Smooth muscle cell (in vitro differentiated cells): ENCODE results near the gene CTSC. TPM values are rescaled to one million over a fixed set of nuclear protein-coding genes. Genes with fewer than 3 reads are reported as not detected.

Experiments used
- DNase-seq: peaks from one replicate; lab custom pipeline; 2025; ENCODE audit not compliant: unreplicated experiment; lab: John Stamatoyannopoulos, UW
- H2AFZ ChIP-seq: fragments of 200-600 bp; sonication (generic); 2 replicates; pipeline ENCODE4 v1.6.0; 2016; ENCODE audit warnings: antibody characterized with exemption, low read depth, mild to moderate bottlenecking
- H3F3A ChIP-seq: fragments of 200-600 bp; sonication (generic); 2 replicates; pipeline ENCODE4 v1.6.0; 2017; ENCODE audit warnings: antibody characterized with exemption, low read depth
- H3K27ac ChIP-seq: fragments of 200-600 bp; sonication (generic); 2 replicates; pipeline ENCODE4 v1.5.1; 2016; ENCODE audit warnings: low read depth, mild to moderate bottlenecking
- H3K27me3 ChIP-seq: fragments of 200-600 bp; sonication (generic); 2 replicates; pipeline ENCODE4 v1.6.1; 2016; ENCODE audit warnings: low read depth, mild to moderate bottlenecking
- H3K36me3 ChIP-seq: fragments of 200-600 bp; sonication (generic); 2 replicates; pipeline ENCODE4 v1.5.1; 2016; ENCODE audit warnings: low read depth
- H3K4me1 ChIP-seq: fragments of 200-600 bp; sonication (generic); 2 replicates; pipeline ENCODE4 v1.5.1; 2016; ENCODE audit warnings: low read depth
- H3K4me2 ChIP-seq: fragments of 200-600 bp; sonication (generic); 2 replicates; pipeline ENCODE4 v1.6.0; 2016; ENCODE audit warnings: mild to moderate bottlenecking
- H3K4me3 ChIP-seq: fragments of 200-600 bp; sonication (generic); 2 replicates; pipeline ENCODE4 v1.5.1; 2016; ENCODE audit warnings: mild to moderate bottlenecking
- H3K79me2 ChIP-seq: fragments of 200-600 bp; sonication (generic); 2 replicates; pipeline ENCODE4 v1.6.0; 2016; ENCODE audit warnings: low read depth, mild to moderate bottlenecking
- H3K9ac ChIP-seq: fragments of 200-600 bp; sonication (generic); 2 replicates; pipeline ENCODE4 v1.6.0; 2016; ENCODE audit warnings: low read depth
- H3K9me3 ChIP-seq: fragments of 200-600 bp; sonication (generic); replicated peaks from 2 replicates; pipeline ENCODE4 v1.5.1; 2016; ENCODE audit warnings: low read depth
- H4K20me1 ChIP-seq: fragments of 200-600 bp; sonication (generic); 2 replicates; pipeline ENCODE4 v1.6.0; 2016; ENCODE audit warnings: low read depth
- CTCF ChIP-seq: fragments of 200-600 bp; sonication (generic); IDR thresholded peaks from 2 replicates; pipeline ENCODE4 v1.5.1; 2017; ENCODE audit warnings: borderline replicate concordance, mild to moderate bottlenecking, antibody characterized with exemption; ENCODE audit not compliant: insufficient read depth, poor library complexity, severe bottlenecking
- WGBS: methylation state at CpG from one replicate; pipeline ENCODE4 v1.1.7; 2016; ENCODE audit warnings: low lambda C conversion rate; 5-methylcytosine and 5-hydroxymethylcytosine counted together
- polyA plus RNA-seq: library from polyadenylated mRNA; unstranded; fragments of >200 nt; fragmentation: Nextera tagmentation; extraction: Ambion mirVana; gene quantifications from 2 replicates; pipeline ENCODE4 v1.2.1, GENCODE V29; 2016
- total RNA-seq: library from RNA; depleted of rRNA; stranded (reverse); fragments of >200 nt; gene quantifications from 2 replicates; pipeline ENCODE4 v1.2.3, GENCODE V29; 2014

The CTSC gene
- total and polyA plus RNA-seq, 2 experiments from 2014 or later, result 74.3 to 91.8 TPM

DNA sequence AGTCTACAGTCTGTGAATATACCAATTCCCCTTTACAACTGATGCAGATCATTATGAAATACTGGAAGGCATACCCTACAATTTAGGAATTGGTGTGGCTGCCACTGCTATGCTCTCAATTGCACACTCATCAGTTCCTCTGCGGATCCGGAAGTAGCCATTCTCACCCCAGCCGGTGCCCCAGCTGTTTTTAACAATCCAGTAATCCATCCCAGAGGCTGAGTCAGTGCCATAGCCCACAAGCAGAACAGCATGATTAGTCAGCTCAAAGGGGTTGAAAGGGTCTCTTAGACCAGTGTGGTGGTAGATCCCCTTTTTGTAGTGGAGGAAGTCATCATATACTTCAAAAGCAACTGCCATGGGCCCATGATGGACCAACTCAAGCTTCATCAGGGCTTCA is 43.6 kb downstream of the CTSC start:
- H4K20me1 ChIP-seq, result no peaks in the 10 kb centered on the region
- H3K36me3 ChIP-seq, result no peaks in the 10 kb centered on the region
- TF ChIP-seq CTCF, result no peak
- H3F3A ChIP-seq, result no peaks in the 10 kb centered on the region
- no peaks in the 10 kb centered on the region for H3K79me2 ChIP-seq
- no peak overlapping the region for H3K27ac ChIP-seq
- H3K4me2 ChIP-seq, result no peak overlapping the region
- no peaks in the 10 kb centered on the region for H3K27me3 ChIP-seq
- no peak overlapping the region for H3K4me3 ChIP-seq
- H3K9me3 ChIP-seq, result no peaks in the 10 kb centered on the region
- no peak overlapping the region for H2AFZ ChIP-seq
- H3K9ac ChIP-seq, result no peak overlapping the region
- no peak for DNase-seq
- 34% methylated on average over 3 of the region's 3 CpGs for WGBS
- no peaks in the 10 kb centered on the region for H3K4me1 ChIP-seq

DNA sequence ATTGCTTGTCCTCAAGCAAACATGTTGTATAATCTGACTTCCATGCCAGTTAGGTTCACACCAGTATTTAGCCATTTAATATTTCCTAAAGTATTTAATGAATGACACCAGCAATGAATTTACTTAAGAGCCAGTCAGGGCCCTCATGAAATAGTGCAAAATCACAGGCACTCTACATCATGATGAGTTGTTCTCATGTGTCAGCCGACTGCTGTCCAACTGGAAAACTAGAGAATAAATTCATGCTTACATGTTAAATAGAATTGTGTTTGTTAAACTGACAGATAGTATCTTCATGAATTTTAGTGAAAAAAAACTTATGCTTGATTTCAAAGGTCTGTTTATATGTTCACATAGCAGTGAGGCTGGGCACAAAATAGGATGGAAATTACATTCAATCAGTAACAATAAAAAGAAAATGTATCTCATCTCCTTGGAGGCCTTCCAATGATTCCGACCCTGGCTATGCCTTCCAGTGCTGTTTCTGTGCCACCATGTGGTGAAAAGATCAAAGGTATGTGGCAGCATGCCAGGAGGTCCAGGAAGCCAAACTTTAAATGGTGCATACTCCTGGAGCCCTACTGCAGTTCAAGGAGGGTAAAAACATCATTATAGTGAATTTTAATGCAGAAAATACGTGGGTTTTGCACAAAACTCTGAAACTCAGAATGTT is 45.2 kb downstream of the CTSC start:
- H3K36me3 ChIP-seq, result no peaks in the 10 kb centered on the region
- H3K27me3 ChIP-seq, result no peaks in the 10 kb centered on the region
- no peak overlapping the region for H3K4me3 ChIP-seq

GRCh38 chr11:88288560-88288959 is 49.0 kb downstream of the CTSC start:
- H3K4me1 ChIP-seq, result no peaks in the 10 kb centered on the region
- no peaks in the 10 kb centered on the region for H3K36me3 ChIP-seq
- H3K9ac ChIP-seq, result no peak overlapping the region
- H3K27me3 ChIP-seq, result no peaks in the 10 kb centered on the region
- no peaks in the 10 kb centered on the region for H4K20me1 ChIP-seq
- no peak for DNase-seq
- WGBS, result 89% methylated on average over 1 of the region's 1 CpG
- H3K4me3 ChIP-seq, result no peak overlapping the region
- H3K79me2 ChIP-seq, result no peaks in the 10 kb centered on the region
- no peak overlapping the region for H2AFZ ChIP-seq
- H3K27ac ChIP-seq, result no peak overlapping the region
- no peaks in the 10 kb centered on the region for H3K9me3 ChIP-seq
- no peak overlapping the region for H3K4me2 ChIP-seq
- no peak for TF ChIP-seq CTCF
- no peaks in the 10 kb centered on the region for H3F3A ChIP-seq

More for the DNA sequence above, 45.2 kb downstream of the CTSC start:
- H3K79me2 ChIP-seq, result no peaks in the 10 kb centered on the region
- H3K9me3 ChIP-seq, result no peaks in the 10 kb centered on the region
- H3K27ac ChIP-seq, result no peak overlapping the region
- H3K4me1 ChIP-seq, result no peaks in the 10 kb centered on the region
- no peak for TF ChIP-seq CTCF
- H3K9ac ChIP-seq, result no peak overlapping the region
- no peak for DNase-seq
- no peak overlapping the region for H2AFZ ChIP-seq
- H4K20me1 ChIP-seq, result no peaks in the 10 kb centered on the region
- H3F3A ChIP-seq, result no peaks in the 10 kb centered on the region
- WGBS, result 89% methylated on average over 3 of the region's 3 CpGs
- H3K4me2 ChIP-seq, result no peak overlapping the region
